Fibroblast of lung (primary cell): ENCODE data around the gene MAP7. TPM values are rescaled to one million over a fixed set of nuclear protein-coding genes. Genes with fewer than 3 reads are reported as not detected.

ENCODE experiments used
- DNase-seq, 2 donors: peaks; one replicate each; pipeline versions ENCODE4 v3.0.0 to v3.0.0-alpha.2; 2010; ENCODE audit warnings: low read depth in 2 of 2
- H2AFZ ChIP-seq: 2 replicates; pipeline ENCODE4 v1.5.1; 2012; ENCODE audit warnings: low read length, control low read depth, inconsistent platforms
- H3K27ac ChIP-seq: 2 replicates; pipeline ENCODE4 v1.5.1; 2011; ENCODE audit warnings: low read length, control low read depth; ENCODE audit not compliant: insufficient read depth
- H3K27me3 ChIP-seq: 2 replicates; pipeline ENCODE4 v1.5.1; 2011; ENCODE audit warnings: mild to moderate bottlenecking, low read length; ENCODE audit not compliant: control insufficient read depth, insufficient read depth
- H3K36me3 ChIP-seq: 2 replicates; pipeline ENCODE4 v1.5.1; 2011; ENCODE audit warnings: low read length; ENCODE audit not compliant: control insufficient read depth, insufficient read depth
- H3K4me1 ChIP-seq: 2 replicates; pipeline ENCODE4 v1.5.1; 2011; ENCODE audit warnings: low read length; ENCODE audit not compliant: control insufficient read depth, insufficient read depth; ENCODE audit errors: extremely low read depth
- H3K4me2 ChIP-seq: 2 replicates; pipeline ENCODE4 v1.5.1; 2011; ENCODE audit warnings: low read length, control low read depth; ENCODE audit not compliant: insufficient read depth; ENCODE audit errors: extremely low read depth
- H3K4me3 ChIP-seq, 4 experiments: fragments of 200-600 bp in 1 of 4; sonication (generic) in 1 of 4; replicated peaks in 1 of 4; 2 replicates each; pipeline ENCODE4 v1.5.1; 2011 to 2016; ENCODE audit warnings: low read length in 4 of 4, low read depth in 3 of 4, mild to moderate bottlenecking in 3 of 4, control low read depth in 2 of 4, inconsistent platforms in 1 of 4, mixed read lengths in 1 of 4; ENCODE audit not compliant: insufficient read depth in 1 of 4; ENCODE audit errors: control extremely low read depth in 1 of 4
- H3K79me2 ChIP-seq: 2 replicates; pipeline ENCODE4 v1.5.1; 2012; ENCODE audit warnings: mild to moderate bottlenecking, low read length, inconsistent platforms; ENCODE audit not compliant: control insufficient read depth, insufficient read depth
- H3K9ac ChIP-seq: 2 replicates; pipeline ENCODE4 v1.5.1; 2011; ENCODE audit warnings: mild to moderate bottlenecking, low read length, control low read depth; ENCODE audit not compliant: insufficient read depth
- H3K9me3 ChIP-seq: 2 replicates; pipeline ENCODE4 v1.5.1; 2012; ENCODE audit warnings: low read depth, low read length; ENCODE audit not compliant: control insufficient read depth, insufficient read depth
- H4K20me1 ChIP-seq: 2 replicates; pipeline ENCODE4 v1.5.1; 2011; ENCODE audit warnings: low read length; ENCODE audit not compliant: control insufficient read depth, insufficient read depth; ENCODE audit errors: extremely low read depth
- CTCF ChIP-seq, 2 donors: IDR thresholded peaks in 1 of 2; conservative IDR thresholded peaks in 1 of 2; 1 replicate in 1 of 2; 2 replicates in 1 of 2; pipeline ENCODE4 v1.5.1; 2011 to 2012; ENCODE audit warnings: low read length in 2 of 2, control low read depth in 1 of 2, inconsistent platforms in 1 of 2, low read depth in 1 of 2, mild to moderate bottlenecking in 1 of 2
- EZH2 ChIP-seq: IDR thresholded peaks from 2 replicates; pipeline ENCODE4 v1.5.1; 2012; ENCODE audit warnings: low read length, control low read depth, mild to moderate bottlenecking; ENCODE audit errors: missing control alignments
- polyA plus RNA-seq, 2 donors: library from polyadenylated mRNA; depleted of rRNA in 1 of 2; stranded (reverse) in 1 of 2; unstranded in 1 of 2; fragments of >200 nt; gene quantifications; 2 replicates each; pipeline ENCODE4 v1.2.1, GENCODE V29; 2011 to 2012; ENCODE audit warnings: missing spikeins in 1 of 2
- total RNA-seq: library from RNA; depleted of rRNA; stranded (reverse); fragments of >200 nt; gene quantifications from 2 replicates; pipeline ENCODE4 v1.2.1, GENCODE V29; 2014

The MAP7 gene
- total and polyA plus RNA-seq, 2 donors (not counting 1 experiment from before 2014, with no cell fraction given) = 0.40 to 1.5 TPM

GRCh38 chr6:136477548-136477947, 72.7 kb downstream of the MAP7 start:
- Histone ChIP-seq H3K4me3 (no peak overlapping the region), H3K4me2 (no peak overlapping the region), H3K27ac (no peak overlapping the region), H3K9ac (no peak overlapping the region), H3K79me2 (no peaks in the 10 kb centered on the region), H3K36me3 (no peaks in the 10 kb centered on the region), H4K20me1 (no peaks in the 10 kb centered on the region), H3K27me3 (no peaks in the 10 kb centered on the region), H3K4me1 (no peaks in the 10 kb centered on the region), H2AFZ (no peak overlapping the region), H3K9me3 (no peaks in the 10 kb centered on the region)
- TF ChIP-seq CTCF (conservative IDR thresholded peaks at IDR 0.05 in 1 of 2, IDR thresholded peaks at IDR 0.05 in 1 of 2; ENCODE audit: low read depth in 1 of 2, low read length in 2 of 2) = no peak
- TF ChIP-seq EZH2 = no peak
- DNase-seq = no peak

GRCh38 chr6:136475686-136476085, 74.5 kb downstream of the MAP7 start:
- Histone ChIP-seq H3K79me2 (no peaks in the 10 kb centered on the region), H3K4me1 (no peaks in the 10 kb centered on the region), H2AFZ (no peak overlapping the region), H3K4me3 (no peak overlapping the region), H3K9me3 (no peaks in the 10 kb centered on the region), H3K9ac (no peak overlapping the region), H3K4me2 (no peak overlapping the region), H4K20me1 (no peaks in the 10 kb centered on the region), H3K36me3 (no peaks in the 10 kb centered on the region), H3K27ac (no peak overlapping the region), H3K27me3 (no peaks in the 10 kb centered on the region)
- DNase-seq = no peak
- TF ChIP-seq EZH2 = no peak
- TF ChIP-seq CTCF (conservative IDR thresholded peaks at IDR 0.05 in 1 of 2, IDR thresholded peaks at IDR 0.05 in 1 of 2; ENCODE audit: low read depth in 1 of 2, low read length in 2 of 2) = no peak

GRCh38 chr6:136474241-136474640, 76.0 kb downstream of the MAP7 start:
- no peak for TF ChIP-seq CTCF (conservative IDR thresholded peaks at IDR 0.05 in 1 of 2, IDR thresholded peaks at IDR 0.05 in 1 of 2; ENCODE audit: low read depth in 1 of 2, low read length in 2 of 2)
- TF ChIP-seq EZH2 = no peak
- Histone ChIP-seq H3K27me3 (no peaks in the 10 kb centered on the region), H3K27ac (no peak overlapping the region), H4K20me1 (no peaks in the 10 kb centered on the region), H3K4me3 (no peak overlapping the region), H3K36me3 (no peaks in the 10 kb centered on the region), H2AFZ (no peak overlapping the region), H3K79me2 (no peaks in the 10 kb centered on the region), H3K4me2 (no peak overlapping the region), H3K4me1 (no peaks in the 10 kb centered on the region), H3K9ac (no peak overlapping the region), H3K9me3 (no peaks in the 10 kb centered on the region)
- DNase-seq = no peak
